HG02759 (cell line): ENCODE results near the gene SH3BP1.
"Not testable (repeated sequence)": the region's sequence is repeated elsewhere in the genome, so short reads cannot be mapped to it uniquely, and the experiment has no call there.

Experiments
- ATAC-seq: cut with Tn5 transposase; IDR thresholded peaks from one replicate; pipeline ENCODE4 v1.9.1; 2021; ENCODE audit warnings: mild to moderate bottlenecking, moderate library complexity; ENCODE audit not compliant: unreplicated experiment

Gene SH3BP1, protein sequence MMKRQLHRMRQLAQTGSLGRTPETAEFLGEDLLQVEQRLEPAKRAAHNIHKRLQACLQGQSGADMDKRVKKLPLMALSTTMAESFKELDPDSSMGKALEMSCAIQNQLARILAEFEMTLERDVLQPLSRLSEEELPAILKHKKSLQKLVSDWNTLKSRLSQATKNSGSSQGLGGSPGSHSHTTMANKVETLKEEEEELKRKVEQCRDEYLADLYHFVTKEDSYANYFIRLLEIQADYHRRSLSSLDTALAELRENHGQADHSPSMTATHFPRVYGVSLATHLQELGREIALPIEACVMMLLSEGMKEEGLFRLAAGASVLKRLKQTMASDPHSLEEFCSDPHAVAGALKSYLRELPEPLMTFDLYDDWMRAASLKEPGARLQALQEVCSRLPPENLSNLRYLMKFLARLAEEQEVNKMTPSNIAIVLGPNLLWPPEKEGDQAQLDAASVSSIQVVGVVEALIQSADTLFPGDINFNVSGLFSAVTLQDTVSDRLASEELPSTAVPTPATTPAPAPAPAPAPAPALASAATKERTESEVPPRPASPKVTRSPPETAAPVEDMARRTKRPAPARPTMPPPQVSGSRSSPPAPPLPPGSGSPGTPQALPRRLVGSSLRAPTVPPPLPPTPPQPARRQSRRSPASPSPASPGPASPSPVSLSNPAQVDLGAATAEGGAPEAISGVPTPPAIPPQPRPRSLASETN

DNA sequence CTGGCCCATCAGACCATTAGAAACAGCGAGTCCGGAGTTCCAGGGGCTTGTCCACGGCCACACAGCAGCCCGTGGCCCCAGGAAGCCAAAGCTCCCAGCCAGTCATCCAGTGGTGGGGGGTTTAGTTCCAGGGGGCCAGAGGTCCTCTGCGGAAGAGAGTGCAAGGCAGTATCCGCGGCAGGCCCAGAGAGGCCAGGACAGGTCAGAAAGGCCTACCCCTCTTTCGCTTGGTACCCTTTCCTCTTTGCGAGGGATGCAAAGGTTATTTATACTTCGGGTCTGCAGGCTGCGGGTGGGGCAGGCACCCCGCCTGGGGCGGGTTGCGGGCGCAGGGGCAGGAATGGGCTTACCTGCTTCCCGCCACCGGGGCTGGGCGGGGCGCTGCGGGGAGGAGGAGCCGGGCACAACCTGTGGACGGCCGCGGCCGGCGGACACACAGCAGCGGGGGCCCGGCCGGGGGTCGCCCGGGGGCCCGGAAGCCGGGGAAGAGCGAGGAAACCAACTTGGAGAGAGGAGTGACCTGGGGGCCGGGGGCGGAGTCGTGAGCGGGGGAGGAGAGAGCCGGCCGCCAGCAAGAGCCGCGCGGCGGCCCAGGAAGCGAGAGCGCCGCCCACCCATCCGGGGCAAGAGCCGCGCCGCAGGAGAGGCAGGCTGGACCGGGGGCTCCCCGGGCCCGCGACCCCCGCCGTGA, at the start of gene SH3BP1:
Gene SH3BP1 (plus strand): TSS at position 600 of the 691 bp plus-strand sequence. CDS start 119 bp downstream, outside the sequence.
- no peak for ATAC-seq

DNA sequence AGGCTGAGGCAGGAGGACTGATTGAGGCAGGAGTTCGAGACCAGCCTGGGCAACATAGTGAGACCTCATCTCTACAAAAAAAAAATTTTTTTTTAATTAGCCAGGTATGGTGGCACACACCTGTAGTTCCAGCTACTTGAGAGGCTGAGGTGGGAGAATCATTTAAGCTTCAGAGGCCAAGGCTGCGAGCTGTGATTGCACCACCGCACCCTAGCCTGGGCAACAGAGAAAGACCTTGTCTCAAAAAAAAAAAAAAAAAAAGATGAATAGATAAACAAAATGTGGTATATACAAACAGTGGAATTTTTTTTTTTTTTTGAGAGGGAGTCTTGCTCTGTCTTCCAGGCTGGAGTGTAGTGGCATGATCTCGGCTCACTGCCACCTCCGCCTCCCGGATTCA, 48.4 kb upstream of the SH3BP1 start:
- ATAC-seq: not testable (repeated sequence)

GRCh38 chr22:37591823-37592404, 47.6 kb upstream of the SH3BP1 start:
- ATAC-seq: no peak

DNA sequence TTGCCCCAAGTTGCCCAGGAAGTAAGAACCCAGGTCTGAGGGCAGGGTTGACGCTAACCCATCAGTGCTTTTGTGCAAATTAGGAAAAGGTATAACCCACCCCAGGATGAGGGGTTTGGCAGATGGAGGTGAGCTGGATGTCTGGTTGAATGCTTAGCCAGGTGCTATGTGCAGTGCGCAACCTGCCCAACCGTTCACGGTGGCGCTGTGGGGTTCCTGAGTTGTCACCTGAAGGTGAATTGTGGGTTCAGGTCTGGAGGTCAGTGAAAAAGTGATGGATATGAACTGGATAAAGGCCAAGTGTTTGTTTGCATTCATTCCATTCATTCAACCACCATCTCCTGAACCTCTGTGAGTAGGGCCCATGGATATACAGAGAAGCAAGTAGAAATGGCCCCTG, 45.2 kb upstream of the SH3BP1 start:
- no peak for ATAC-seq

DNA sequence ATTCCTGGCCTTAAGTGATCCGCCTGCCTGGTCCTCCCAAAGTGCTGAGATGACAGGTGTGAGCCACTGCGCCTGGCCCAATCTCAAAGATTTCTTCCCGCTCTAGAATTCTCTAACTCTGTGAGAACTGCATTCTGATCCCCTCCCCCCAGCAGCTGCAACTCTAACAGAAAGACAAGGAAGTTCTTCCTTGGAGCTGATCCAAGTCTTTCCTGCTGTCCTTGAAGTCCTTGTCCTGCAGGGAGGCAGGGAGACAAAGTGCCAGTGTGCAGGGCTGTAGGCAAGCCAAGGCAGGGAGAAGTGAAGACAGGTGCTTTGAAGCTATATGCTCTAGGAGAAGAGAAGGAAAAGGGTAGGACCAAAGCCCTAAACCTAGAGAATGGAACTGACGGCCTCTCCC, 40.3 kb upstream of the SH3BP1 start:
- no peak for ATAC-seq

DNA sequence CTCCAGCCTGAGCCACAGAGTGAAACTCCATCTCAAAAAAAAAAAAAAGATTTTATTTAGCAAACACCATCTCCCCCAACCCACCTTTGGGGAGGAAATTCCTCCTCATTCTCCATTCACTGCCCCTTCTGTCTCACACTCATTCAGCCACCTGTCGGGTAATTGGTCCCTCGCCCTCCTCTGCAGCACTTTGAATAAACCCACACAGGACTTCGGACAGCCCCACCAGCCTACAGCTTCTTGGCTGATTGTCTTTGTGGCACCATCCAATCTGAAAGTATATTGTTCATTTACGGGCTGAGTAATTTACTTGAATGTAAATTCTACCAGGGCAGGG, 38.3 kb upstream of the SH3BP1 start:
- no peak for ATAC-seq

GRCh38 chr22:37601540-37602442, 37.7 kb upstream of the SH3BP1 start:
- ATAC-seq: no peak

GRCh38 chr22:37602546-37603277, 36.8 kb upstream of the SH3BP1 start:
- ATAC-seq: not testable (repeated sequence)

- ATAC-seq: no peak
Measured at GRCh38 chr22:37604074-37604473, 35.4 kb upstream of the SH3BP1 start.

GRCh38 chr22:37604875-37605274, 34.6 kb upstream of the SH3BP1 start:
- ATAC-seq: no peak

DNA sequence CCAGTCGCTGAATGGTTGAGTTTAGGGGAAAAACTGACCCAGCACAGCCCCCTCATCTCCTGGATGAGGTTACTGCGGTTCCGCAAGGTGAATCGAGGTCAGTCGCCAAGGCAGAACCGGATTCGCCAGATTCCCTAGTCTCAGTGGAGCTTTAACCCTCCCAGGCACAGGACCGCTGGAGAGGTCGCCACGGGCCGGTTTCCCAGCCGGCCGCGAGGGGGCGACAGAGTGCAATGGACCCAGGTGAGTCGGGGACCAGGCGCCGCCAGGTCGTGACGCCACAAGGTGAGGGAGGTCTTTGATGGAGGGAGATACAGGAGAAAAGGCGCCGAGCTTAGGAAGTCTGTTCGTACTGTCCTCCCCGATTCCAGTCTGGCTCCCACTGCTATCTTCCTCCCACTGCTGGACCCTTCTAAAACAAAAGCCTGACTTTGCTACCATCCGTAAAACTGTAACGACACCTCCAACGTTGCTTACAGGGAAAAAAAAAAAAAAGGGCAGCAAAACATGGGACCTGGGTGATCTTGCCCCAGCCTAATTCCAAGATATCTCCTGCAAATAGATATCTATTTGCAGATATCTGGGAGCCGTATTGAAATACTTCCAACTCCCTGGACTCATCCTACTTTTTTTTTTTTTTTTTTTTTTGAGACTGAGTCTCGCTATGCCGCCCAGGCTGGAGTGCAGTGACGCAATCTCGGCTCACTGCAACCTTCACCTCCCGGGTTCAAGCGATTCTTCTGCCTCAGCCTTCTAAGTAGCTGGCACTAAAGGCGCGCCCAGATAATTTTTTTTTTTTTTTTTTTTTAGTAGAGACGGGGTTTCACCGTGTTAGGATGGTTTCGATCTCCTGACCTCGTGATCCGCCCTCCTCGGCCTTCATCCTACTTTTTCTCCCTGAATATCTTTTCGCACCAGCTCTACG, 32.2 kb upstream of the SH3BP1 start:
- no peak for ATAC-seq

DNA sequence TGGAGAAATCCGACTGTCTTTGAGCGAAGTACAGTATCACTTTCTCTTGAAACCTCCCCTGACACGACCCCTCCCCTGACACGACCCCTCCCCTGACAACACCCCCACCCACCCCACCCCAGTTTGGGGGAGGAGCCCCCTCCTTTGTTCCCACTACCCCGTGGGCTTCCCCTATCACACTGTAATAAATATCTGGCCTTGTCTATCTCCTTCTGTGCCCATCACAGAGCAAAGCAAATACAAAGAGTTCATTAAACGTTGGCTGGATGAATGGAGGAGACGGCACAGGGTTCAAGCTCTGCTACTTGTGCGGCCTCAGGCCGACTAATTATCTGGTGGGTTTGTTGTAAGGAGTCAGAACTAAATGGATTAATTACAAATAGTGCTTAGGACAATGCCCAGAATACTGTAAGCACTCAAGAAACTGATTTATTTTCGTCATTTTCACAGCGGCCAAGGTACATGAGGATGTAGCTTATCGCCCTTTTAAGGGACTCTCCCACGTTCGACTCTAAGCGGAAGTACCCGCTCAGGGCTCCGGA, 31.5 kb upstream of the SH3BP1 start:
- ATAC-seq: peak; percentile 1

- peak; percentile 85 for ATAC-seq
Measured at GRCh38 chr22:37608477-37609239, 30.8 kb upstream of the SH3BP1 start, which contains the start of gene GGA1. Gene GGA1, plus strand, starts transcription at chr22:37608834. Its CDS starts 27 bp downstream, at chr22:37608861.

GRCh38 chr22:37609240-37610152, 30.0 kb upstream of the SH3BP1 start:
- ATAC-seq: no peak

GRCh38 chr22:37610153-37610475, 29.4 kb upstream of the SH3BP1 start:
- not testable (repeated sequence) for ATAC-seq

- no peak for ATAC-seq
Measured at GRCh38 chr22:37610480-37611129, 28.9 kb upstream of the SH3BP1 start.
